Glomerular visceral epithelial cell (primary cell): ENCODE measurements around the gene TARBP2.
"Not testable (repeated sequence)": the region's sequence is repeated elsewhere in the genome, so short reads cannot be mapped to it uniquely, and the experiment has no call there.

ENCODE experiments used
- DNase-seq: peaks from one replicate; pipeline ENCODE4 v3.0.0-alpha.2; 2016; ENCODE audit errors: extremely low spot score

The TARBP2 gene

DNA sequence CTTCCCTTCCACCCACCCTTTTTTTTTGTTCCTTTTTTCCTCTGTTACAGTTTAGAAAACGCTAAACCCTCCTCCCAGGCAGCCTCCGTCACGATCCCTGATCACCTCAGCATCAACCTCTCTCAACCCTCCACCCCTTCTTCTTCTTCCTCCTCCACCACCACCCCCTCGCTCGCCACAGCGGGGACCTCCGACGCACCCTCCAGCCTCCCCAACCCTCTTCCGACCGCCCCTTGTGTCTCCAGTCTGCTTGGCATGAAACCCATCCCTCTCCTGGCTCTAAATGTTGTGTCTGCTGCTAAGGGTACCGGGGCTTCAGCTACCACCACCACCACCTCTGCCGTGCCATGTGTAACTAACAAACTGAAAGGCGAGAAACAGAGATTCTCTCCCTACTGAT, 26.3 kb upstream of the TARBP2 start:
- DNase-seq: no peak

DNA sequence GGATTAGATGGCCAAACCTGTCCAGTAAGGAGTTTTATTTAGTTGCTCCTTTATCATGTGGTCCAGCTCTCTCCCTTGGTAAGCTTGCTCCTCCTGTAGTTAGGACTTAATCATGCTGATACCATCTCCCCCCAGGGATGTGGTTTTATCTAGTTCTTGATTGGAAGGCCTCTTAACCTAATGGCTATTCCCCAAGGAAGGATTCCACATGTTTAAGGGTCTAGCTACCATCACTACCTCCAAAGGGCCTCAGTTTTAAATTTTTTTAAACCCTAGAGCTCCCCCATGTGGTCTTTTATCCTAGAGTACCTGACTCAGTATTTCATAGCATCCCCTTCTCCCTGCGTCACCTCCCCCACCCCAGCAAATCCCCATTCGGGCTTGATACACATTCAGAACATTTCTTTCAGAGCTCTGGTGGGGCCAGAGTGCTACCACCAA, 24.3 kb upstream of the TARBP2 start:
- no peak for DNase-seq

DNA sequence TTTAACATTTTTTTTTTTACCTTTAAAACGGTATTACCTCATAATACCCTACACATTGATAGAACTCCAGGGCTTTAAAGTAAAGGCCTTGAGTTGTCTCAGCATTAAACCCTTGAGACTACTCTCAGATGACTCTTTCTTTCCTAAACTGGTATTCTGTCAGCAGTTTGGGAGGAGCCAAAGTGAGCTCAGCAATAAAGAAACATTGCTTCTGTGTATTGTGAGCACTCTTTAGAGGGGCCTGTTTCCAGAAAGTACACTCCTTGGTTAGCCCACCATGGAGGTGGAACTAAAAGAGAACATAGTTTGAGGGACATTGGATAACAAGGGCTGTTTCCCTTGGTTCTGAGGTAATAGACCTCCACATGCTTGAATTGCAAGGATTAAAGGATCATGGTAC, 22.2 kb upstream of the TARBP2 start:
- DNase-seq: no peak

DNA sequence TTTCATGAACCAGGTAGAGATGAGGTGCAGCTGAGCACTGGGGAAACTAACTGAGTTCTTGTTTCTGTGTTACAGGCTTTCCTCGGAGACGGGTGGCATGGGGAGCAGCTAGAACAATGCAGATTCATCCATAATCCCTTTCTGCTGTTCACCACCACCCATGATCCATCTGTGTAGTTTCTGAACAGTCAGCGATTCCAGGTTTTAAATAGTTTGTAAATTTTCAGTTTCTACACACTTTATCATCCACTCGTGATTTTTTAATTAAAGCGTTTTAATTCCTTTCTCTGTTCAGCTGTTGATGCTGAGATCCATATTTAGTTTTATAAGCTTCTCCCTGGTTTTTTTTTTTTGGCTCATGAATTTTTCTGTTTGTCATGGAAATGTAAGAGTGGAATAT, 21.8 kb upstream of the TARBP2 start:
- DNase-seq: no peak

DNA sequence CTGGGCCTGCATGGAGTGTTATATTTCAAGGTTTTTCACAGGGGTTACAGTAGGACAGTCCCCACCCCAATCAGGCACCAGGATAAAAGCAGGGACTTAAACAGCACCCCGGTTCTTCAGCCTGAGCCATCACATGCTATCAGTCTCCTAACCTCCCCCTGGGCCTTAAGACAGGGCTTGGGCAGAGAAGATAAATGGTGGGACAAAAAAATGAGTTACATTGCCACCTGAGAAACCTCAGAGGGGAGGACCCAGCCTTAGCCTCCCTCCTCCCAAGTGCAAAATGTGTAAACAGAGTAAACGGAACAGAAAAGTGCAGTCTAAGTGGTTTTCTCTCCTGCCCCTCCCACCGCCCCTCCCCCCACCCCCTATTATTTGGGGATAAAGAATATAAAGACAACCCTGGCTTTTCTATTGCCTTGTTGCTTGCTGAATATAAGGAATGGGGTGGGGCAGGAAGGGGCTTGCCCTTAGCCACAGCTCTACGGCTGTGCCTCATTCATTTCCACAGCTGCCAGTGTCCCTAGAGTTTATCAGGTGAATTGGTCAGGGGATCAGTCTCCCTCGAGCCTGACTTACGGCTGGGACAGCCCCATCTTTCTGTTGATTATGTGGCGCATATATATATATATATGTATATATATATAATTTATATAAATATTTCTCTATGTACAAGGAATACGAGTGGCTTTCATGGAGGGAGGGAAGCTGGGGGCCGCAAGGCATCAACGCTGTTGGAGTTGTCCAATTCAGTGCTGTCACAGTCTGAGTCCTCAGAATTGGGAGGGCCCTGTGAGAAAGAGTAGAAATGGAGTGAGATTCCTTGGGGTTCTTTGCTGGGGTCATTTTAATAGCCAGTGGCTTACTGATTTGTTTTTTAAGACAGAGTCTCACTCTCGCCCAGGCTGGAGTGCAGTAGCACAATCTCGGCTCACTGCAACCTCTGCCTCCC, 20.3 kb upstream of the TARBP2 start:
- DNase-seq: no peak

DNA sequence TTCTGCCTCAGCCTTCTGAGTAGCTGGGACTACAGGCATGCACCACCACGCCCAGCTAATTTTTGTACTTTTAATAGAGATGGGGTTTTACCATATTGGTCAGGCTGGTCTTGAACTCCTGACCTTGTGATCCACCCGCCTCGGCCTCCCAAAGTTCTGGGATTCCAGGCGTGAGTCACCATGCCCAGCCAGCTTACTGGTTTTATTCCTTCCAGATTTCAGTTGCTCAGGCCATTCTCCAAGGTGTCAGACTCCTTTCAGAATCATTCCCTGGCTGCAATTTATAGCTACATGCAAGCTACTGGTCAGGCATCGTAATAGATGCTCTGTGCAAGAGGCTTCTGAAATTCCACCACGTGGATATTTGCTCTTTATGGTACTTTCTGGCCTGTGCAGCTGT, 19.6 kb upstream of the TARBP2 start:
- not testable (repeated sequence) for DNase-seq

DNA sequence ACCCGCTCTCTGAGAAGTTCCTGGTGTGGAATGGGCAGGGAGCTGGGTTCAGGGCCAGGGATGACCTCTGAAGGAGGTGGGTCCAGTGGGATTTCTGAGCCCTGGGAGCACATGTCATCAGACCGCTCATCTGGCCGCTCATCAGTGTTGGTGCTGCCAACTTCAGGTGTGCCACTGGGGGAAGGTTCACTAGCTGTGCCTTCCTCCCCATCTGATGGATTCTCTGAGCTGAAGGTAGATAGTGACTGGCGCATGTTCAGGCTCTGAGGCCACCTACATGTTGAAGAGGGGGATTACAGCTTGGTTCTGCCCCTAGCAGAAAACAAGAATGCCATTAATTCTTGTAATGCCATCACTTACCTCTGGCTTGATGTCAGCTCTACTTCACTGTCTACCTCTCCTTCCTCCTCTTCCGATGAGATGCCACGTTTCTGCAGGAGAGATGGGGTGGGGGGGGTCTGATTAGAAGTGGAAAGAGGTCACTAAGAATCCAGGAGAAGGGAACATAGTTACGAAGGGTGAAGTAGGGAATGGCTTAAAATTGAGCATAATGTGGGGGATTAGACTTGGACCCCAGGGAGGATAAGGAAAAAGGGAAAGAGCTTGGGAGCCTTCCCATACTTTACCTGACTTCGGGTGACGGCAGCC, 19.0 kb upstream of the TARBP2 start:
- DNase-seq: no peak

DNA sequence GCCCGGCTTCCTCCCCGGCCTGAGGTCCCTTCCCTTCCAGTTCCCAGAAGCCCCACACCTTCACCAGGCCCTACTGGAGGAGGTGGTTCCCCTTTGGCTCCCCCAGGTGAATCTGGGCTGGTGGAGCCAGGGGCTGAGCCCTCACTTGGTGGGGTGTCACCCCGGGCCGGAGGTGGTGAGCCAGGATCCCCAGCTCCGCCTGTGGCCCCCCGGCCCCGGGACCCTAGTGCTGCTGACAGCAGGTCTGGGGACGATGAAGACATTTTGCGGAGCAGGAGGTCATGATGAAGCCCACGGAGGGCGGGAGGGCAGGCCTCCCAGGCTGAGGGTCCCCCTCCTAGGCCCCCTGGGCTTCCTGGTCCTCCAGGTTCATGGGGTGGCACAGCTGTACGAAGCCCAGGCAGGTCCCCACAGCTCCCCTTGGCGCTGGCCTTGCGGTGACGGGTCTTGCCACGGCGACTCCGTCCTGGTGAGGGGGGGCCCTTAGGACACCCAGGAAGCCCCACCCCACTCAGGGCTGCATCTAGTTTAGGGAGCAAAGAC, 18.4 kb upstream of the TARBP2 start:
- no peak for DNase-seq

DNA sequence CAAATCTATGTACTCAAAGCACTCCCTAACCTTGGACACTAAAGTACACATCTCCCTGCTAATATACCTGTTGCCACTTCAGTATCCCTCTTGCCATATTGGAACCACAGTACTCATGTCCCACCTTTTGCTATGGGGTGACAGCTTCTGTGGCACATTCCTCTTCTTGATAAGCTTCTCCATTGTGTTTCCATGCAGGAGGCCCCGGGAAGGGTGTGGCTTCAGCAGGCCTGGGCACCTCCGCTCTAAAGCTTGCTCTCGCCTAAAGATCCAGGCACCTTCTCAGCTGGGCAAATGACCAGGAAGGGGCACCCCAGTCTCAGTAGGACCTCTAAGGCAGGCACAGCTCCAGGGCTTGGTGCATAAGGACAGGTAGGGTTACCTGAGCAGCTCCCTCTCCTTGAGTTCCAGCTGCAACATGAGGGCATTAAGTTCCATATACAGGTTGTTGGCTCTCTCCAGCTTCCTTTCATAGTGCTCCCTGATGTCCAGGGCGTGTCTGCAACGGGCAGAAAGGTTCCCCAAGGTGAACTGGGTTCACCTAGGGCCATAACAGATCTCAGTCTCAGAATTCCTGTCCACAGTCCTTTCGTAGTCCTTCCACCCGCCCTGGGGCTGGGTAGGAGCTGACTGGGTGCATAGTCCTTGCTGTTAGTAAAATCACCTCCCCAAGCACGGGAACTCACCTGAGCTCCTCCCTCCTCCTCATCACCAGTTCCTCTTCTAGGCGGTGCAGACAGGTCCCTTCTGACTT, 17.7 kb upstream of the TARBP2 start:
- DNase-seq: no peak

DNA sequence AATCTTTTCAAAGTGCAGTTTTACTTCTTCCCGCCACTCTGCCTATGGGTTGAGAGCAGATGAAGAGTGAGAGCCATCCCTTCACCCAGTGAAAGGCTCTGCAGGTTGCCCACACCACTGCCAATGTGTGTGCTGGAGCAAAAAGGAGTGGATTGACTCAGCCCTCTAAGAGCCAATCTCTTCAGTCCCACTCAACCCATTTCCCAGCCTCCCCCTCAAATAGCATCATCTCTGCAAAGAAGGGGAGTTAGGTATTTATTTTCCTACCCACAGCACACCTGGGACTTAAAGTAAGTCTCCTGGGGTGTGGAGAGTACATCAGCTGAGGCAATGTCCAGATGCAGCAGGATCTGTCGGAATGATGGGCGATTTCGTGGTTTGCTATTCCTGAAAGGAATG, 17.1 kb upstream of the TARBP2 start:
- DNase-seq: no peak

DNA sequence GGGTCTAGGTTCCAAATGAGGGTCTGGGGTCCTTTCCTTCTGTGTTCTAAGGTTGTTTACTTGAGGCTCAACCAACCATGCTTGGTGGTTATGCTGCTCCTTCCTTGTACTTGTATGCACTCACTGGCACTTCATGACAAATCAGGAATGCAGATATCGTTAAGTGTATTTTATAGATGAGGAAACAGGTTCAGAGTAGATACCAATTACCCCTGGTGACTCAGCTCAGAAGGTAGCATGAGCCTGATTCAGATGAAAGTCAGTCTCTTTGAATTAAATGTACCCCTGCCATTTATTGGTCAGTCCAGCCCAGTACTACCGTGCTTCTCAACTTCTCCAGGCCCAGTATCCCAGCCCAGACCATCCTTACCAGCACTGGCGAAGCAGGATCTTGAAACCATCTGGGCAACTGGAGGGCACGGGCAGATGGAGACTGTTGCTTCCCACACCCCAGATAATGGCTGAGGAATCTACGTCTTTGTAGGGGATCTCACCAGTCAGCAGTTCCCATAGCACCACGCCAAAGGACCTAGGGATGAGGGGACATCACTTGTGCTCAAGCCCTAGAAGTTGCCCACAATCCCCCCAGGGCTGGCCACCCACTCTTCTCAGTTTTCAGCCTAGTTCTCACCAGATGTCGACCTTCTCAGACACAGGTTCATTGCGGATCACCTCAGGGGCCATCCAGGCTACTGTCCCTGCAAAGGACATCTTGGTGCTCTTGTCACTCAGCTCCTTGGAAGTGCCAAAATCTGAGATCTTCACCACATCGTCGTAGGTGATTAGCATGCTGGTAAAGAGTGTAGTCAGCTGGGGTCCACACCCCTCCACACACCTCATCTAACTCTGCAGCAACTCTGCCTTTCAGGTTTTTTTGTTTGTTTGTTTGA, 16.2 kb upstream of the TARBP2 start:
- no peak for DNase-seq

DNA sequence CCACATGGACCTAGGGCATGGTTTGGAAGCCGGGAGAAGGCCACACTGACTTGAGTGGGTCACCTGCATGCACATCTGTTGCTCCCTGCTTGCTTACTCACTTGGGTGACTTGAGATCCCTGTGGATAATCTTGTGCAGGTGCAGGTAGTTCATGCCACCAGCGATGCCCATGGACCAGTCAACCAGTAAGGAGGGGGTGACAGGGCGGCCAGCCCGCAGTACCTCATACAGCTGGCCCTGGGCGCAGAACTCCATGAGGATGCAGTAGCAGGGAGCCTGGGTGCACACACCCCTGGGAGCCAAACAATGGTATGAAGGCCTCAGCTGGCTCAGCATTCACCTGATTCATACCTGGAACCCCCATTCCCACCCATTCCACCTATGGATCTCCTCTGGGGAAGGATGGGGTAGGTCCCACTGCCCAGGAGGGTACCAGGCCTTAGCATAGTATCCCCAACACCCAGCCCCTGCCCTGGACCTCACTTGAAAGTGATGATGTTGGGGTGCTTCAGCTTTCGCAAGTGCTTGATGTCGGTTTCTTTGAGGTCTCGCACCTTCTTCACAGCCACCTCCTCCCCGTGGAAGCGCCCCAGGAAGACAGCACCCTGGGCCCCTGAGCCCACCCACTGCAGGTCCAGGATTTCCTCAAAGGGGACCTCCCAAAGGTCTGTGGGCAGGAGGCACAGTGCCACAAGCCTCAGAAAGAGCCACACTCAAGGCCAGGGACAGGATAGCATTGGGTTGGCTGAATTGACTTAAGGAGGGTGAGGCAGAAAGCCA, 14.9 kb upstream of the TARBP2 start:
- no peak for DNase-seq

DNA sequence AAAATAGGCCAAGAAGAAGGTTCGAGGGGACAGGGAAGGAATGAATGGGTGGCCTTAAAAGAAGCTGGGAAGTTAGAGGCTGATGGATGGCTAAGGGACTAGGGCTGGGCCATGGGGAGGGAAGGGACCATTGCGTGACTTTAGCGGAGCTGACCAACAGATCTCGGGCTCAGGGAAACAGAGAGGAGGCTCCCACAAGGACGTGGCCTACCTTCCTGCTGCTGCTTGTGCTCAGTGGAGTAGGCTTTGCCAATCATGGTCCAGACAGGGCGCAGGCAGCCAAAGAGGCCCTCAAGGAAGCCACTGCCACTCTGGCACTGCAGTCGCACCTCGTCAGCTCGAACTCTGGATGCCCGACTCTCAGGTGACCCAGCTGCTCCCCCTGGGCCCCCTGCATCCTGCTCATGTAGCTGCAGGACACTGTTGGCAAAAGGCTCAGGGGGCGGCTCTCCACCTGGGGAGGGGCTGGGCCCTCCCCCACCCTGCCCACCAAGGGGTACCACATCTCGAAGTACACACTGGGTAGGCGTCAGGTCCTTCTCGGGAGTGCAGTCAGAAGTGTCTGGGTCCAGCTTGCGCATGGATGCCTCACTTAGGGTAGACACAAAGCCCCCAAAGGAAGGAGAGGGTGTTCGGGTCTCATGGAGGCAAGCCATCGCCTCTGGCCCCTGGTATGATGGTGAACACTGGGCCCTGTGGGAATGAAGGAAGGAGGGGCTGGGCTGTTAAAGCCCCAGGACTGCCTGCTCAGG, 14.2 kb upstream of the TARBP2 start:
- no peak for DNase-seq

DNA sequence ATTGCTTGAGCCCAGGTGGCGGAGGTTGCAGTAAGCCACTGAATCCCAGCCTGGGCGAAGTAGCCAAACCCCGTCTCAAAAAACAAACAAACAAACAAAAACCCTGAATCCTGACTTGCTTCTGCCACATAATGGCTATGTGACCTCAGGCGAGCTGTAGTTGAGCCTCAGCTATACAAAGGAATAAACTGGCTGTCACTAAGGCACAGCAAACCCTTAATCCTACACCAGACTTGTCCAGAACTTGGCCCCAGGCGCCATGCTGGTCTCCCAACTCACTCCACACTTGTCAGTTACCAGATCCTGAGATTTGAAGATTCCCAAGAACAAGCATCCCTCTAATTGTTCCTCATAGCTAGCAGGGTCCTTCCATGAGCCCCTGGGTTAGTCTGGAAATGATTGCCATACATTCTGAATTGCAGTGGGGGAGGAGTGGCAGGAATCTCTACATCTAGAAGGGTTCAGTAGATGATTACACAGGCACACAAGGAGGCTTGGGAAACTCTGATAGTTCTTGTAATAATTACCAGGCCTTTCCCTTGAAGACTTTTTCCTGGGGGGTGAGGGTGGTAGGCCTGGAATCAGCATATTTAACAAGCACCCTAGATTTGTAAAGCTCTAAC, 11.7 kb upstream of the TARBP2 start:
- DNase-seq: no peak

DNA sequence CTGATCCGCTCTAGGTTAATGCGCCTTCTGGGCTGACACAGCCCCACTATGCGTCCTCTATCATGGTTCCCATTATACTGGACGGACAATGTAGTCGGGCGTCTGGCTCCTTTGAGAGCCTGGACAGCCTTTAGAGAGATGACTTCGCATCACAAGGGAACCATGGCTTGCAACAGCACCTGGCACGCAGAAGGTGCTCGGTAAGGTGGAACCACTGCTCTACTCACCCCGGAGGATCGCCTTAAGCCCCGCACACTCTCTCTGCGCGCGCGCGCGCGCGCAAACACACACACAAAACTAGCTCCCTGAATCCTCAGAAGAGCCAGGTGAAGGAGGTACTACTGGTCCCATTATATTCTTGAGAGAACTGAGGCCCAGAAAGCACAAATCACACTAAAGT, 8.9 kb upstream of the TARBP2 start:
- DNase-seq: no peak

DNA sequence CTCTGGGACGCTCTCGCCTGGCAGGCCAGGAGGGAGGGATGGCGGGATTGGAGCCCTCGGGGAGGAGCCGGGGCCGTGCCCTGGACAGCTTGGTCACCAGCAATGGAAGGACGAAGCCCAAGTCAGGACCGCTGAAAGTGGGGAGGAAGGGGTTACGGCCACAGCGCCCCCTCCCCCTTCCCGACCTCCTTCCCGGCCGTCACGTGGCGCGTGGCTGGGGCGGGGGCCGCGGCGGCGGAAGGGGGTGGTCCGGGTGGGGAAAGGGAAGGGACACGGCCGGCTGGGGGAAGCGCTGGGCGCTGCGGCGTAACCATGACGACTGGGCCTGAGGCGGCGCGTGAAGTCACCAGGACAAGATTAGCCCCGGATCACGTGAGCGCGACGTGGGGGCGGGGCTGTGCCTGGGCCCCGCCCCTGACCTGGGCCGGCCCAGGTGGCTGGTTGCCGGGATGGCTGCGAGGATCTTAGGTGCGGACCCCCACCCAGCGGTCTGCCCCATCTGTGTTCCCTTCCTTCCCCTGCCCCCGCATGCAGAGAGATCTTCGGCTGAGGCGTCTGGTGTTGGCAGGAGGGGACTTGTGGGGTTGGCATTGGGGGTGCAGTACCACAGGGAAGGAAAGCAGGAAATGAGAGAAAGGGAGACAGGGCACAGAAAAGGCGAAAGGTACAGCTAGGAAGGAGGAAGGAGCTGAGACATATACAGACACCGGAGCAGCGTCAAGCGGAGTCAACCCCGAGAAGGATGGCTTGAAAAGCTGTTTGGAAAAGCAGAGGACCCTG, 8.1 kb upstream of the TARBP2 start:
- peak; percentile 84 for DNase-seq

DNA sequence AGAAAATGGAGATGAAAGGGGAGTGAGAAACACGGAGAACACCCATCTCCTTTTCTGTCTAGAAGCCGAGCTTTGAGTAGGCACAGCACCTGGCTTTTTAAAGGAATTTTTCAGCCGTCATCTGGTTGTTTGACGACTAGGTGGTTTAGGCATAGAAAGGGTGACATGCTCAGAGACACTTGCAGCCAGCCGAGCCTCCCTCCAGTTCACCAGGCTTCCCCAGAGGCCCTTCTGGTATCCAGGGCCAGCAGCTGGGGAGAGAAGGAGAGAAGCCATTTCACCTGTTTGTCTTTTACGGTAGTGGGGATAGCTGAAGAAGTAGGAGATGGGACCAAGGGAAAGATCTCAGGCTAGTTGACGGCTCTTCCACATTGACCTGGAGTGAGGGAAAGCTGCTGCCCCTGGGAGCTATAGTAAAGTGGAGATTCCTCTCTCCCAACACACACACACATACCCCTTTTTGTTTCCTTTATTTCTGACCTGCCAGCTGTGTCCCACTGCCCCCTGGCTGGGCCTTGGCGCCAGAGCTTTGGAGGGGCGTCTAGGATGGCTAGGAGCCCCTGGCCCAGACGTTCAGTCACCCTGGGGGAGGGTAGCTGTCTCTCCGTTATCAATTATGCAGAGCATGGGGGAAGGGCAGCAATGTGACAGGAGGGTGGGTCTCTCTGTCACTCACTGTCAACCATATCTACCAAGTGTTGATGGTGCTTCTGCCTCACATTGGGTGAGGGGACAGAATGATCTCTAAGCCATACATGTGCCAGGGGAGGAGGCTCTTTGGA, 7.3 kb upstream of the TARBP2 start:
- no peak for DNase-seq
